Measurements from ENCODE around the gene IQCE. TPM values are rescaled to one million over a fixed set of nuclear protein-coding genes. Genes with fewer than 3 reads are reported as not detected.

IQCE gene
- total RNA-seq, 1 experiment from 2014 or later: 35.8 TPM

DNA sequence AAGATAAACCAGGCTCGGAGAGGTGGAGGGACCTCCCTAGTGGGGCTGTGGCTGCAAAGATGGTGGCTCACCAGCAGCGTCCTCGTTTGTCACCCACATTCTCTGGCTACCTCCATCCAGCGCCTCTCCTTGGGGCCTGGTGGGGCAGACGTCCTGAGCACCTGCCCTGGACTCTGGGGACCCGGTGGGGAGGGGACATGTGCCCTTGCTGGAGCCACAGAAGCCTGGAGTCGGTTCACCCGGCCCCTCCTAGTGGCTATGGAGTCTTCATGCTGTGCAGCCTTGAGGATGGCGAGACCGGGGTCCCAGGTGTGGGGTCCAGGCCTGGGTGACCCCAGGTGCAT, 87.5 kb downstream of the IQCE start:
- H3K79me2 ChIP-seq (ENCODE audit: low read depth): no peaks in the 10 kb centered on the region

DNA sequence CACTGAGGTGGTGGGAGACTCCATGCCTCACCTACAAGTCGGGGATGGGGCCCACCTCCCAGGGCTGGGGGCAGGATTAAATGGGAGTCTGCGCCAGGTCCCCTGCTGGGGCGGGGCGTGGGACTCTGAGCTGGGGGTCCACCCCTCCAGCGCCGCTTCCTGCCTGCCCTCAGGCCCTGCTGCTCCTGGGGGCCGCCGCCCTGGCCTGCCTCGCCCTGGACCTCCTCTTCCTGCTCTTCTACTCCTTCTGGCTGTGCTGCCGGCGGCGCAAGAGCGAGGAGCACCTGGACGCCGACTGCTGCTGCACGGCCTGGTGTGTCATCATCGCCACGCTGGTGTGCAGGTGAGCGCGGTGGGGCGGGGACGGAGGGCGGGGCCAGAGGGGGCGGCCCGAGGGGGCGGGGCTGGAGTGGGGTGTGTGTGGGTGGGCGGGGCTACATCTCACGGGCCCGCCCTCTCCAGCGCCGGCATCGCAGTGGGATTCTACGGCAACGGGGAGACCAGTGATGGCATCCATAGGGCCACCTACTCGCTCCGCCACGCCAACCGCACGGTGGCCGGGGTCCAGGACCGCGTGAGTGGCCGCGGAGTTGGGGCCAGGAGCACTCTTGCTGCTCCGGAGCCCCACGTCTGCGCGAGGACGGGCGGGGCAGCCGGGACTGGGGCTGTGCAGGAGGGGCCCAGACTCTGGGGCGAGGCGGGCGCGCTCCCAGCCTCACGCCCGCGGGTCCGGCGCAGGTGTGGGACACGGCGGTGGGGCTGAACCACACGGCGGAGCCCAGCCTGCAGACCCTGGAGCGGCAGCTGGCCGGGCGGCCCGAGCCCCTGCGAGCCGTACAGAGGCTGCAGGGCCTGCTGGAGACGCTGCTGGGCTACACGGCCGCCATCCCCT, 88.1 kb downstream of the IQCE start:
- intact Hi-C loops (cut with micrococcal nuclease; ENCODE audit: unreplicated experiment): no loop called here

More for the DNA sequence above, 87.5 kb downstream of the IQCE start:
- Histone ChIP-seq H3K9me2 (ENCODE audit: insufficient read depth) (no peaks in the 10 kb centered on the region), H3F3A (ENCODE audit: insufficient read depth, low read depth) (0 out of 2 replicates have a peak, but pooled peaks cover 3% of the 10 kb centered on the region), H3K4me2 (no peak overlapping the region), H3K27ac (no peak overlapping the region), H4K20me1 (ENCODE audit: insufficient read depth) (peaks cover 37% of the 10 kb centered on the region), H3K4me1 (replicated peaks; ENCODE audit: insufficient read depth) (no peaks in the 10 kb centered on the region), H3K9me3 (ENCODE audit: insufficient read depth, low read depth) (no peaks in the 10 kb centered on the region), H2AFZ (no peak overlapping the region), H3K36me3 (ENCODE audit: low read depth) (no peaks in the 10 kb centered on the region), H3K27me3 (ENCODE audit: insufficient read depth, low read depth) (no peaks in the 10 kb centered on the region), H3K4me3 (no peak overlapping the region)
- TF ChIP-seq, protein P1, sequence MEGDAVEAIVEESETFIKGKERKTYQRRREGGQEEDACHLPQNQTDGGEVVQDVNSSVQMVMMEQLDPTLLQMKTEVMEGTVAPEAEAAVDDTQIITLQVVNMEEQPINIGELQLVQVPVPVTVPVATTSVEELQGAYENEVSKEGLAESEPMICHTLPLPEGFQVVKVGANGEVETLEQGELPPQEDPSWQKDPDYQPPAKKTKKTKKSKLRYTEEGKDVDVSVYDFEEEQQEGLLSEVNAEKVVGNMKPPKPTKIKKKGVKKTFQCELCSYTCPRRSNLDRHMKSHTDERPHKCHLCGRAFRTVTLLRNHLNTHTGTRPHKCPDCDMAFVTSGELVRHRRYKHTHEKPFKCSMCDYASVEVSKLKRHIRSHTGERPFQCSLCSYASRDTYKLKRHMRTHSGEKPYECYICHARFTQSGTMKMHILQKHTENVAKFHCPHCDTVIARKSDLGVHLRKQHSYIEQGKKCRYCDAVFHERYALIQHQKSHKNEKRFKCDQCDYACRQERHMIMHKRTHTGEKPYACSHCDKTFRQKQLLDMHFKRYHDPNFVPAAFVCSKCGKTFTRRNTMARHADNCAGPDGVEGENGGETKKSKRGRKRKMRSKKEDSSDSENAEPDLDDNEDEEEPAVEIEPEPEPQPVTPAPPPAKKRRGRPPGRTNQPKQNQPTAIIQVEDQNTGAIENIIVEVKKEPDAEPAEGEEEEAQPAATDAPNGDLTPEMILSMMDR (conservative IDR thresholded peaks at IDR 0.05): no peak
- TF ChIP-seq EZH2 (IDR thresholded peaks at IDR 0.05; ENCODE audit: low read depth): no peak
- BruUV-seq (replicated peaks): no TSS peak
- intact Hi-C loops (cut with micrococcal nuclease; ENCODE audit: unreplicated experiment): no loop called here
- ChIA-PET CTCF (no interaction called here), POLR2A (ENCODE audit: unreplicated experiment) (no interaction called here)
- DNase-seq: no peak

DNA sequence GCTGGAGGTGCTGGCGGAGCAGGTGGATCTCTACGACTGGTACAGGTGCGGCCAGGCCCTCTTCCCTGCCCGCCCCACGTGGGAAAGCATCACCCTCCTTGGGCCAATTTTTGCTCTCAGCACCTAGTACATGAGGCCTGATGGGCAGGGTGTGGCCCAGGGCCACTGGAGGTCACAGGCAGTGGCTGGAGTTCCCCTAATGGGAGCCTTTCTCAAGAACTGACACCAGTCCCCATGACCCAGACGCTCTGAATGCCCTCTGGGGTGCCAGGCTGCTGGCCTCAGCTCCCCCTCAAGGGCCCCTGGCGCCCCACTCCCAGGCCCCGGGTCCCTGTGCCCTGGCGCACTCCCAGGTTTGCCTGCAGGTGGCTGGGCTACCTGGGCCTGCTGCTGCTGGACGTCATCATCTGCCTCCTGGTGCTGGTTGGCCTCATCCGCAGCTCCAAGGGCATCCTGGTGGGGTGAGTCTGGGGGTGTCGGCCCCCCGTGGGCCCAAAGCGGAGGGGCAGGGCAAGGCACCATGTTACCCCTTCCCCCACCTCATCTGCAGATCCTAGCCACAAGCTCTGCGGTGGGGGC, 88.9 kb downstream of the IQCE start:
- TF ChIP-seq, protein P1 (conservative IDR thresholded peaks at IDR 0.05): no peak
- no peak for TF ChIP-seq EZH2 (IDR thresholded peaks at IDR 0.05; ENCODE audit: low read depth)
- H3F3A ChIP-seq (ENCODE audit: insufficient read depth, low read depth): 0 out of 2 replicates have a peak, but pooled peaks cover 3% of the 10 kb centered on the region
- H3K27me3 ChIP-seq (ENCODE audit: insufficient read depth, low read depth): no peaks in the 10 kb centered on the region
- no peak overlapping the region for H3K4me3 ChIP-seq
- H3K4me2 ChIP-seq: no peak overlapping the region
- POLR2A ChIA-PET (ENCODE audit: unreplicated experiment): no interaction called here
- no peak overlapping the region for H2AFZ ChIP-seq
- H3K27ac ChIP-seq: no peak overlapping the region
- intact Hi-C loops (cut with micrococcal nuclease; ENCODE audit: unreplicated experiment): no loop called here
- CTCF ChIA-PET: no interaction called here
- no peak for DNase-seq
- H4K20me1 ChIP-seq (ENCODE audit: insufficient read depth): peaks cover 27% of the 10 kb centered on the region
- H3K9me3 ChIP-seq (ENCODE audit: insufficient read depth, low read depth): no peaks in the 10 kb centered on the region
- no peaks in the 10 kb centered on the region for H3K79me2 ChIP-seq (ENCODE audit: low read depth)
- no TSS peak for BruUV-seq (replicated peaks)
- no peaks in the 10 kb centered on the region for H3K4me1 ChIP-seq (replicated peaks; ENCODE audit: insufficient read depth)
- H3K9me2 ChIP-seq (ENCODE audit: insufficient read depth): no peaks in the 10 kb centered on the region
- no peaks in the 10 kb centered on the region for H3K36me3 ChIP-seq (ENCODE audit: low read depth)

More for the DNA sequence above, 88.1 kb downstream of the IQCE start:
- no peaks in the 10 kb centered on the region for H3K36me3 ChIP-seq (ENCODE audit: low read depth)
- ChIA-PET POLR2A (ENCODE audit: unreplicated experiment) (no interaction called here), CTCF (no interaction called here)
- H3K4me3 ChIP-seq: no peak overlapping the region
- H3K27ac ChIP-seq: no peak overlapping the region
- peaks cover 31% of the 10 kb centered on the region for H4K20me1 ChIP-seq (ENCODE audit: insufficient read depth)
- no peak for TF ChIP-seq EZH2 (IDR thresholded peaks at IDR 0.05; ENCODE audit: low read depth)
- TF ChIP-seq, protein P1 (conservative IDR thresholded peaks at IDR 0.05): no peak
- H3F3A ChIP-seq (ENCODE audit: insufficient read depth, low read depth): 0 out of 2 replicates have a peak, but pooled peaks cover 3% of the 10 kb centered on the region
- H2AFZ ChIP-seq: no peak overlapping the region
- no peaks in the 10 kb centered on the region for H3K4me1 ChIP-seq (replicated peaks; ENCODE audit: insufficient read depth)
- no TSS peak for BruUV-seq (replicated peaks)
- H3K9me3 ChIP-seq (ENCODE audit: insufficient read depth, low read depth): no peaks in the 10 kb centered on the region
- DNase-seq: no peak
- no peaks in the 10 kb centered on the region for H3K79me2 ChIP-seq (ENCODE audit: low read depth)
- no peaks in the 10 kb centered on the region for H3K9me2 ChIP-seq (ENCODE audit: insufficient read depth)
- H3K27me3 ChIP-seq (ENCODE audit: insufficient read depth, low read depth): no peaks in the 10 kb centered on the region
- no peak overlapping the region for H3K4me2 ChIP-seq

Data from PC-9 (cell line).